RWPE1 (cell line): ENCODE measurements around the gene STAC2.
"Not testable (repeated sequence)": the region's sequence is repeated elsewhere in the genome, so short reads cannot be mapped to it uniquely, and the experiment has no call there.

ENCODE experiments used
- CTCF ChIA-PET: fragments of 350-600 bp; sonication (Branson Sonifier 250); formaldehyde crosslinking; extraction: SDS; loops from one replicate; lab custom pipeline; 2021; lab: Yijun Ruan, JAX
- POLR2A ChIA-PET: fragments of 400-600 bp; formaldehyde crosslinking; extraction: SDS; loops from one replicate; lab custom pipeline; 2020; ENCODE audit warnings: antibody characterized with exemption; ENCODE audit not compliant: low non-redundant PET; lab: Yijun Ruan, JAX
- DNase-seq: peaks from one replicate; pipeline ENCODE4 v3.0.0; 2012; ENCODE audit warnings: low spot score
- H3K27ac ChIP-seq: fragments of 450-650 bp; 2 replicates; pipeline ENCODE4 v1.5.1; 2017
- TF ChIP-seq, protein P1 (sequence below): fragments of 450-650 bp; conservative IDR thresholded peaks from 2 replicates; pipeline ENCODE4 v1.5.1; 2017; ENCODE audit warnings: low read depth, mild to moderate bottlenecking

Gene STAC2

DNA sequence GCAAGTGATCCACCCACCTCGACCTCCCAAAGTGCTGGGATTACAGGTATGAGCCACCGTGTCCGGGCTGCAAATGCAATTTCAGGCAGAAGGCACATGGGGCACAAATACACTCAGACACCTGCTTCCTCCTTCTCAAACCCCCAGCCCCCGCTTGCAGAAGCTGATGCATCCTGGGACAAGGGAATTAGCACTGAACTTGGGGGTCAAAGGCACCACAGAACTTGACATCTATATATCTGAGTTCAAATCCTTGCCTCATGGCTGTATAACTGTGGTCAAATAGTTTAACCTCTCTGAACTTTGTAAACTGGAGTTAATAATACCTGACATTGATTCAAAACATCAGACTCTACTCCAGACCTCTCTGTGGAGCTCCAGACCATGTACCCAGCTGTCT, 55.6 kb downstream of the STAC2 start:
- ChIA-PET POLR2A (no interaction called here), CTCF (no interaction called here)
- TF ChIP-seq, protein P1, sequence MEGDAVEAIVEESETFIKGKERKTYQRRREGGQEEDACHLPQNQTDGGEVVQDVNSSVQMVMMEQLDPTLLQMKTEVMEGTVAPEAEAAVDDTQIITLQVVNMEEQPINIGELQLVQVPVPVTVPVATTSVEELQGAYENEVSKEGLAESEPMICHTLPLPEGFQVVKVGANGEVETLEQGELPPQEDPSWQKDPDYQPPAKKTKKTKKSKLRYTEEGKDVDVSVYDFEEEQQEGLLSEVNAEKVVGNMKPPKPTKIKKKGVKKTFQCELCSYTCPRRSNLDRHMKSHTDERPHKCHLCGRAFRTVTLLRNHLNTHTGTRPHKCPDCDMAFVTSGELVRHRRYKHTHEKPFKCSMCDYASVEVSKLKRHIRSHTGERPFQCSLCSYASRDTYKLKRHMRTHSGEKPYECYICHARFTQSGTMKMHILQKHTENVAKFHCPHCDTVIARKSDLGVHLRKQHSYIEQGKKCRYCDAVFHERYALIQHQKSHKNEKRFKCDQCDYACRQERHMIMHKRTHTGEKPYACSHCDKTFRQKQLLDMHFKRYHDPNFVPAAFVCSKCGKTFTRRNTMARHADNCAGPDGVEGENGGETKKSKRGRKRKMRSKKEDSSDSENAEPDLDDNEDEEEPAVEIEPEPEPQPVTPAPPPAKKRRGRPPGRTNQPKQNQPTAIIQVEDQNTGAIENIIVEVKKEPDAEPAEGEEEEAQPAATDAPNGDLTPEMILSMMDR: no peak
- H3K27ac ChIP-seq: no peak overlapping the region
- DNase-seq: no peak

DNA sequence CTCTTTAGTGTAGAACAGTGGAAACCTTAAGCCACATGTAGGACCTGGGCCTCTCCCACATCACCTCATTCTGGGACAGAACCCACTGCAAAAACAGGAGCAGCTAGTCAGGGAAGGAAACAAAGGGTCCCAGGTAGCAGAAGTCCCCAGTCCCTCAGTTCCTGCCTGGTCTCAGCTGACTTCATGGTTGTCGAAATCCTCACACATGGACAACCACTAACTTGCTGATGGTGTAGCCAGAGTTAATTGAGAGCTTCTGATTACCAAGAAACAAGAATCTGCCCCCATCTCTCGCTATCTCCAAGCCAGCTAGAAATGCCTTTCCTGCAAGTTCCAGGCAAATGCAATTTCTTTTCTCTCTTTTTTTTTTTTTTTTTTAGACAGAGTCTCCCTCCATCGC, 56.2 kb downstream of the STAC2 start:
- CTCF ChIA-PET: no interaction called here
- no peak overlapping the region for H3K27ac ChIP-seq
- TF ChIP-seq, protein P1: no peak
- POLR2A ChIA-PET: interaction anchor here (0.6 kb wide), 1 partner anchor 113 kb away, joined by 3 read pairs; no protein-coding TSS in a partner anchor
- no peak for DNase-seq

DNA sequence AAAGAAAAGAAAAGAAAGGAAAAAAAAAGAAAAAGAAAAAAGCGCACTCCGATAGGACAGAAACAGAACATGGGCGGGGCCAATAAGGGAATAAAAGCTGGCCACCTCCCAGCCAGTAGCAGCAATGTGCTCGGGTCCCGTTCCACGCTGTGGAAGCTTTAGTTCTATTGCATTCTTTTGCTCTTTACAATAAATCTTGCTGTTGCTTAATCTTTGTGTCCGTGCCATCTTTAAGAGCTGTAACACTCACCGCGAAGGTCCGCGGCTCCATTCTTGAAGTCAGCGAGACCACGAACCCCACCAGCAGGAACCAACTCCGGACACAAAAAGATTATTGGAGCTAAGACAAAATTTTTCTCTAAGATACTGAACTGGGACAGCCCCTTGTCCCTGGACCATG, 56.6 kb downstream of the STAC2 start:
- ChIA-PET POLR2A (interaction anchor here (0.6 to 0.7 kb wide), 2 partner anchors 112 to 815 kb away, joined by 3 to 13 read pairs; no protein-coding TSS in a partner anchor), CTCF (interaction anchor here (0.6 kb wide), 1 partner anchor 61 kb away, joined by 4 read pairs; no protein-coding TSS in a partner anchor)

DNA sequence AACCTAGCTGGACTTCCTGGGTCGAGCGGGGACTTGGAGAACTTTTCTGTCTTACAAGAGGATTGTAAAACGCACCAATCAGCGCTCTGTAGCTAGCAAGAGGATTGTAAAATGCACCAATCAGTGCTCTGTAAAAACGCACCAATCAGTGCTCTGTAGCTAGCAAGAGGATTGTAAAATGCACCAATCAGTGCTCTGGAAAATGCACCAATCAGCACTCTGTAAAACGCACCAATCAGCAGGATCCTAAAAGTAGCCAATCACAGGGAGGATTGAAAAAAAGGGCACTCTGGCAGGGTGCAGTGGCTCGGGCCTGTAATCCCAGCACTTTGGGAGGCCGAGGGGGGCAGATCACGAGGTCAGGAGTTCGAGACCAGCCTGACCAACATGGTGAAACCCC, 57.2 kb downstream of the STAC2 start:
- not testable (repeated sequence) for H3K27ac ChIP-seq, DNase-seq
- ChIA-PET CTCF (interaction anchor here (0.6 kb wide), 1 partner anchor 60 kb away, joined by 4 read pairs; no protein-coding TSS in a partner anchor), POLR2A (interaction anchor here (0.7 kb wide), 1 partner anchor 816 kb away, joined by 13 read pairs; no protein-coding TSS in a partner anchor)

More for the DNA sequence above, 56.6 kb downstream of the STAC2 start:
- TF ChIP-seq, protein P1: no peak
- no peak overlapping the region for H3K27ac ChIP-seq
- DNase-seq: no peak

DNA sequence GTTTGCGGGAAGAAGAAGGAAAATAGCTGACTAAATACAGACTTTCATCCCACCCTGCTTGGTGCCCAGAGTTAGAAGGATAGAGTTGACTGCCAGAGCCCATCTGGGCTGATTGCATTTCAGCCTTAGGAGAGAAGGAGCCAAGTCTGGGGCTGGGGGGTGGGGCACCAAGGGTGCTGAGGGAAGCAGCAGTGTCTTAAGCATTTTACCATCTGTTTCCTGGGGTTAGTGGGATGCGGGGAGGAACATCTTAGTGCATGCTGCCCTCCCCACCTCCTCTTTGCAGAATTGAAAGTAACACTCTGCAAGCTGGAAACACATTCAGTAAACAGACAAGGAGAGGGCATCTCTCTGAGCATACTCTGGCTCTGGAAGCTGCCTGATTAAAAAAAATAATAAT, 58.3 kb downstream of the STAC2 start:
- ChIA-PET POLR2A (interaction anchor here (0.5 kb wide), 1 partner anchor 771 kb away, joined by 8 read pairs; no protein-coding TSS in a partner anchor), CTCF (interaction anchor here (0.6 kb wide), 2 partner anchors 105 to 263 kb away, joined by 3 read pairs; no protein-coding TSS in a partner anchor)
- TF ChIP-seq, protein P1: no peak
- no peak overlapping the region for H3K27ac ChIP-seq
- no peak for DNase-seq

DNA sequence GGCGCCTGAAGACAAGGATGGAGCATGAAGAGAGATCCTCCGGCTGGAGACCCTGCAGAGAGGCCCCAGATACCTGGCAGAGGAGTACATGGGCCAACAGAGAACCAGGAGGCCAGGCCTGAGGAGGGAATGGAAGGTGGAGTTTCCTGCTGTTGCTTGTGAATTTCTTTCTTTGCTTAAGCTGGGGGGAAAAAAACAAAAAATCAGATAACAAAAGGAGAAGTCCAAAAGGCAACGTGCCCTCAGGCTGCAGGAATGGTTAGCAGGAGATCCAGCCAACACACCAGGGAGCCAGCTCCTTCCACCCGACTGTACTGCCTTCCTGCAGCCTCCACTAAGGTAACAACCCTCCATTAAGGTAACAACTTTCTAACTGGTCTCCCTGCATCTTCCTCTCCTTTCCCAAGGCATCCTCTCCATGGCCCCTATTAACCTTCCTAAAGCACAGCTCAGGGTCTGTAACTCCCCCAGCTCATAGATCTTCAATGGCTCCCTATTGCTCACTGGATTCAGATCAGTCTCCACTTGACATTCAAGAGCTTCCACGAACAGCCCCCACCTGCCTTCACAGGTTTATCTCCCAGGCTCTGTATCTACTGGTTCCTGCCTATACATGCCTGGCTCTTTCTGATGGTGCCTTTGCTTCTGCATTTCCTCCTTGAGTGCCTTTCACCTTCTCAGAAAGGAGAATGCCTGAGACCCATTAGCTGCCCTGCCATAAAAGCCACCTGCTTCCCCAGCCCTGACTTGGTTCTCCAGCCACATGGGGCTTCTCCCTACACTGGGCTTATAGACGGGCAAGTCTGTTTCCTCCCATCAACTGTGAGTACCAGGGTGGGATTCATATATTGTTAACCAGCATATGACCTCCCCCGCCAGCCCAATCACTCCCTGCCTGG, 59.1 kb downstream of the STAC2 start:
- DNase-seq: no peak
- POLR2A ChIA-PET: no interaction called here
- TF ChIP-seq, protein P1: no peak
- no peak overlapping the region for H3K27ac ChIP-seq
- CTCF ChIA-PET: interaction anchor here (0.5 to 2.6 kb wide), 5 partner anchors 8 to 490 kb away, joined by 3 to 8 read pairs (median 4); no protein-coding TSS in a partner anchor
